ENCODE data around the gene EFHC1. TPM values are rescaled to one million over a fixed set of nuclear protein-coding genes. Genes with fewer than 3 reads are reported as not detected.
A peak's percentile ranks its signal among the peaks of the same experiment; 100 is the strongest.

The EFHC1 gene
- total RNA-seq, 2 donors from 2014 or later = 3.4 to 4.1 TPM

- TF ChIP-seq CTCF (IDR thresholded peaks at IDR 0.05) = no peak
- no peaks in the 10 kb centered on the region for H3K27me3 ChIP-seq
- peaks cover 0 to 70% of the 10 kb centered on the region in 2 donors for H3K4me1 ChIP-seq
- no peaks in the 10 kb centered on the region for H3K9me3 ChIP-seq
- peak overlapping the region; percentile 87 for H3K27ac ChIP-seq
- DNase-seq (ENCODE audit: low spot score) = no peak
- H3K4me3 ChIP-seq = peak overlapping the region in 1 of 2 donors; percentile 17
- H3K36me3 ChIP-seq = peaks cover 12% of the 10 kb centered on the region
Observed at GRCh38 chr6:52518279-52518945, 98.3 kb downstream of the EFHC1 start.

GRCh38 chr6:52519618-52520017, 99.5 kb downstream of the EFHC1 start:
- DNase-seq (ENCODE audit: low spot score) = no peak
- peaks cover 0 to 58% of the 10 kb centered on the region in 2 donors for H3K4me1 ChIP-seq

GRCh38 chr6:52522151-52522626, 102.0 kb downstream of the EFHC1 start:
- no peaks in the 10 kb centered on the region for H3K27me3 ChIP-seq
- TF ChIP-seq CTCF (IDR thresholded peaks at IDR 0.05) = no peak
- H3K4me3 ChIP-seq = no peak overlapping the region
- H3K4me1 ChIP-seq = peaks cover 0 to 42% of the 10 kb centered on the region in 2 donors
- peak; percentile 76 for DNase-seq (ENCODE audit: low spot score)
- H3K27ac ChIP-seq = peak overlapping the region; percentile 55 to 73
- H3K9me3 ChIP-seq = no peaks in the 10 kb centered on the region
- H3K36me3 ChIP-seq = no peaks in the 10 kb centered on the region

More at GRCh38 chr6:52519618-52520017, 99.5 kb downstream of the EFHC1 start:
- Histone ChIP-seq H3K9me3 (no peaks in the 10 kb centered on the region), H3K36me3 (peaks cover 12% of the 10 kb centered on the region), H3K4me3 (no peak overlapping the region), H3K27me3 (no peaks in the 10 kb centered on the region), H3K27ac (no peak overlapping the region)
- TF ChIP-seq CTCF (IDR thresholded peaks at IDR 0.05) = no peak

GRCh38 chr6:52522655-52523054, 102.5 kb downstream of the EFHC1 start:
- Histone ChIP-seq H3K4me1 (peaks cover 0 to 38% of the 10 kb centered on the region in 2 donors), H3K27me3 (no peaks in the 10 kb centered on the region), H3K9me3 (no peaks in the 10 kb centered on the region), H3K27ac (peak overlapping the region; percentile 55 to 73), H3K4me3 (no peak overlapping the region), H3K36me3 (no peaks in the 10 kb centered on the region)
- no peak for TF ChIP-seq CTCF (IDR thresholded peaks at IDR 0.05)
- DNase-seq (ENCODE audit: low spot score) = no peak

GRCh38 chr6:52523378-52524142, 103.4 kb downstream of the EFHC1 start:
- peaks cover 0 to 29% of the 10 kb centered on the region in 2 donors for H3K4me1 ChIP-seq
- H3K27me3 ChIP-seq = no peaks in the 10 kb centered on the region
- H3K36me3 ChIP-seq = no peaks in the 10 kb centered on the region
- no peak for TF ChIP-seq CTCF (IDR thresholded peaks at IDR 0.05)
- H3K27ac ChIP-seq = no peak overlapping the region
- H3K9me3 ChIP-seq = no peaks in the 10 kb centered on the region
- no peak for DNase-seq (ENCODE audit: low spot score)
- no peak overlapping the region for H3K4me3 ChIP-seq

All from right atrium auricular region (tissue), 2 donors.